Peyer's patch (tissue), 4 donors: ENCODE results near the gene MAIP1.

Source experiments
- CTCF ChIP-seq, 6 experiments: fragments of 450-650 bp in 4 of 6; fragments of 200-600 bp in 2 of 6; sonication (generic) in 1 of 6; IDR thresholded peaks; one replicate each; pipeline ENCODE4 v1.5.1; 2017 to 2019; ENCODE audit warnings: antibody characterized with exemption in 6 of 6, mild to moderate bottlenecking in 3 of 6, moderate library complexity in 1 of 6
- POLR2A ChIP-seq, 2 donors: fragments of 450-650 bp; IDR thresholded peaks; one replicate each; pipeline ENCODE4 v1.5.1; 2017; ENCODE audit warnings: antibody characterized with exemption in 2 of 2, mild to moderate bottlenecking in 2 of 2, moderate library complexity in 2 of 2

- TF ChIP-seq POLR2A (IDR thresholded peaks at IDR 0.05) (no peak), CTCF (IDR thresholded peaks at IDR 0.05) (no peak)
These were observed 48.1 kb downstream of the MAIP1 start for GRCh38 chr2:200003444-200003843.
